Ovary (tissue), 3 donors: Measurements from ENCODE around the gene LRRC46.

Source experiments
- CTCF ChIP-seq, 3 donors: fragments of 450-650 bp in 2 of 3; fragments of 200-600 bp in 1 of 3; IDR thresholded peaks; one replicate each; pipeline versions ENCODE4 v1.5.1 to v1.8.0; 2016 to 2022; ENCODE audit warnings: antibody characterized with exemption in 3 of 3, mild to moderate bottlenecking in 1 of 3
- POLR2A ChIP-seq: fragments of 450-650 bp; IDR thresholded peaks from one replicate; pipeline ENCODE4 v1.6.1; 2017; ENCODE audit warnings: antibody characterized with exemption, mild to moderate bottlenecking, moderate library complexity
- donor health status: DM: no; HTN: no; CAD: no.

DNA sequence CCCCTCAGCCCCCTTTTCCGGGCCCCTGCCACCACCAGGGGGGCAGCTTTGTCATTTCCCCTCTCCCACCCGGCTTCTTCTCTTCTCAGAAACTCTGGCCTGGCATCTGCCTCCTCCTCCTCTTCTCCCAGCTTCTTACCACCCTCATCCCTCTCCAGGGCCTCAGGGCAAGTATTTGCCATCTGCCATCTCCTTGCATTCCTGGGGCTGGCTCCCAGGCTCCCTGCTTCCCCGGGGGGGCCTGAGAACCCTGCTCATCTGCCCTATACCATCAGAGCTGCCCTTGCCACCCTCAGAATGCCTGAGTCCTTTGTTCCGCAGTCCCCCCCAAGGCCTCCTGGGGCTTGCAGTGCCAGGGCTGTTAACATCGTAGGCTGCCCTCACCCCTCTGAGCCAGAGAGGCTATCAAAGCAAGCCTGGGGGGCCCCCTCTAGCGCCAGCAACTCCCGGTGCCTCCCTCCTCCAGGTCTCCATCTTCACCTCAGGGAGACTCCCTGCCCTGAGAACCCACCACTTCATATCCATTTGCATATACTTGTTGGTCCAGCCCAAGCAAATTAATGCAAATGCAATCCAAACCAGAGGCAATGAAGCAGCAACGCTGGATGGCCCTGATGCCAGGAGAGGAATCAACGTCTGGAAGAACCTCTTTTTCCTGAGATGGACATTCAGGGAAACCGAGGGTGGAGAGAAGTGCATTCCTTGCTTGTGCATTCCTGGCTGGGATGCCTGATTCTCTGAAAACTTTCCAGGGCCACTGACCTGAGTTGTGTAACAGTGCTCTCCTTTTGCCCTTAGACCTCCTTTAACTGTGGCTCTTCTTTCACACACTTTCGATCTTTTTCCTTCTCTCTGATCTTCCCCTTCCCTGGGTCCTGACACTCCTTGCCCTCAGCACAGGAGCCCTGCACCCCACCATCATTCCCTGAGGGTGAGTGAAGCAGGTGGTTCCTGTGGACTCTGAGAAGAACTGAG is 43.8 kb downstream of the LRRC46 start:
- no peak for TF ChIP-seq CTCF (IDR thresholded peaks at IDR 0.05)
- TF ChIP-seq POLR2A: no peak
